ENCODE measurements around the gene FOXK2.
A peak's percentile ranks its signal among the peaks of the same experiment; 100 is the strongest.
"Not testable (repeated sequence)": the region's sequence is repeated elsewhere in the genome, so short reads cannot be mapped to it uniquely, and the experiment has no call there.

FOXK2 gene

GRCh38 chr17:82507631-82508175 is 11.8 kb upstream of the FOXK2 start:
- TF ChIP-seq CTCF (IDR thresholded peaks at IDR 0.05; ENCODE audit: extremely low read depth, missing control alignments), result no peak
- DNase-seq (ENCODE audit: low spot score), result no peak

GRCh38 chr17:82511642-82512041 is 7.9 kb upstream of the FOXK2 start:
- not testable (repeated sequence) for DNase-seq (ENCODE audit: low spot score)

GRCh38 chr17:82513864-82514263 is 5.7 kb upstream of the FOXK2 start:
- DNase-seq (ENCODE audit: low spot score), result not testable (repeated sequence)

- no peak for TF ChIP-seq CTCF (IDR thresholded peaks at IDR 0.05; ENCODE audit: extremely low read depth, missing control alignments)
- no peak for DNase-seq (ENCODE audit: low spot score)
These were observed 2.2 kb upstream of the FOXK2 start for GRCh38 chr17:82517230-82517865.

- no peak for TF ChIP-seq CTCF (IDR thresholded peaks at IDR 0.05; ENCODE audit: extremely low read depth, missing control alignments)
- peak; percentile 73 for DNase-seq (ENCODE audit: low spot score)
These were observed 705 bp downstream of the FOXK2 start for GRCh38 chr17:82519971-82520903.

GRCh38 chr17:82524540-82524939 is 5.0 kb downstream of the FOXK2 start:
- no peak for DNase-seq (ENCODE audit: low spot score)
- TF ChIP-seq CTCF (IDR thresholded peaks at IDR 0.05; ENCODE audit: extremely low read depth, missing control alignments), result no peak

GRCh38 chr17:82525712-82526111 is 6.2 kb downstream of the FOXK2 start:
- DNase-seq (ENCODE audit: low spot score), result no peak
- no peak for TF ChIP-seq CTCF (IDR thresholded peaks at IDR 0.05; ENCODE audit: extremely low read depth, missing control alignments)

- no peak for DNase-seq (ENCODE audit: low spot score)
These were observed 8.4 kb downstream of the FOXK2 start for GRCh38 chr17:82527898-82528297.

More at GRCh38 chr17:82527898-82528297, 8.4 kb downstream of the FOXK2 start:
- no peak for TF ChIP-seq CTCF (IDR thresholded peaks at IDR 0.05; ENCODE audit: extremely low read depth, missing control alignments)

Measured in GM20000 (cell line).